GM12891 (cell line): ENCODE data around the gene AKAP14.

Source experiments
- POLR2A ChIP-seq: IDR thresholded peaks from 2 replicates; pipeline ENCODE4 v1.6.1; 2011; ENCODE audit warnings: low read depth, low read length, control low read depth
- POLR2AphosphoS5 ChIP-seq: IDR thresholded peaks from 2 replicates; pipeline ENCODE4 v1.6.1; 2011; ENCODE audit warnings: low read depth, low read length, control low read depth
- SPI1 ChIP-seq: IDR thresholded peaks from 2 replicates; pipeline ENCODE4 v1.6.1; 2011; ENCODE audit warnings: low read depth, low read length, control low read depth
- TAF1 ChIP-seq: IDR thresholded peaks from 2 replicates; pipeline ENCODE4 v1.6.1; 2011; ENCODE audit warnings: low read depth, low read length, control low read depth

DNA sequence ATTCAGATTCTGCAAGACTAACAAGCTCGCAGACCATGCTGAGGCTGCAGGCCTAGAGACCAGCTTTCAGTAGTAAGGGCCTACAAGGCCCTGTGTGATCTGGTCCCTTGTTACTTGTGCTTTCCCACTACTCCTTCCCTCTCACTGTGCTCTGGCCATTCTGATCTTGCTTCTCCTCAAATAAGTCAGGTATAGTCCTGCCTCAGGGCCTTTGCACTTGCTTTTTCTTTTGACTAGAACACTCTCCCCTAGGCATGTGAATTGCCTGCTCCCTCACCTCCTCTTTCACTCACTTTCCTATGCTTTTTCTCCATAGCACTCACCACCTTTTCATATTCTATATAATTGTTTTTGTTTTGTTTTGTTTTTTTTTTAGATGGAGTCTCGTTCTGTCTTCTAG lies 22.2 kb downstream of the AKAP14 start:
- TF ChIP-seq TAF1 (no peak), POLR2A (no peak), POLR2AphosphoS5 (no peak), SPI1 (no peak)
